Stimulated activated CD4-positive, alpha-beta T cell treated with anti-CD3 and anti-CD28 coated beads, TNF-alpha, amount 100 ng/mL, for 1 hour (primary cell): ENCODE data around the gene SOX8.
"Not testable (repeated sequence)": the region's sequence is repeated elsewhere in the genome, so short reads cannot be mapped to it uniquely, and the experiment has no call there.

ENCODE experiments used
- DNase-seq, 3 donors: peaks; one replicate each; pipeline ENCODE4 v3.0.0-alpha.2; 2020; ENCODE audit warnings: low read depth in 3 of 3, low spot score in 1 of 3

SOX8 gene

GRCh38 chr16:953818-954217 is 27.8 kb upstream of the SOX8 start:
- not testable (repeated sequence) for DNase-seq

GRCh38 chr16:955766-956165 is 25.8 kb upstream of the SOX8 start:
- not testable (repeated sequence) for DNase-seq

GRCh38 chr16:959232-960040 is 22.1 kb upstream of the SOX8 start:
- DNase-seq = no peak

GRCh38 chr16:962366-962765 is 19.2 kb upstream of the SOX8 start:
- no peak for DNase-seq

DNA sequence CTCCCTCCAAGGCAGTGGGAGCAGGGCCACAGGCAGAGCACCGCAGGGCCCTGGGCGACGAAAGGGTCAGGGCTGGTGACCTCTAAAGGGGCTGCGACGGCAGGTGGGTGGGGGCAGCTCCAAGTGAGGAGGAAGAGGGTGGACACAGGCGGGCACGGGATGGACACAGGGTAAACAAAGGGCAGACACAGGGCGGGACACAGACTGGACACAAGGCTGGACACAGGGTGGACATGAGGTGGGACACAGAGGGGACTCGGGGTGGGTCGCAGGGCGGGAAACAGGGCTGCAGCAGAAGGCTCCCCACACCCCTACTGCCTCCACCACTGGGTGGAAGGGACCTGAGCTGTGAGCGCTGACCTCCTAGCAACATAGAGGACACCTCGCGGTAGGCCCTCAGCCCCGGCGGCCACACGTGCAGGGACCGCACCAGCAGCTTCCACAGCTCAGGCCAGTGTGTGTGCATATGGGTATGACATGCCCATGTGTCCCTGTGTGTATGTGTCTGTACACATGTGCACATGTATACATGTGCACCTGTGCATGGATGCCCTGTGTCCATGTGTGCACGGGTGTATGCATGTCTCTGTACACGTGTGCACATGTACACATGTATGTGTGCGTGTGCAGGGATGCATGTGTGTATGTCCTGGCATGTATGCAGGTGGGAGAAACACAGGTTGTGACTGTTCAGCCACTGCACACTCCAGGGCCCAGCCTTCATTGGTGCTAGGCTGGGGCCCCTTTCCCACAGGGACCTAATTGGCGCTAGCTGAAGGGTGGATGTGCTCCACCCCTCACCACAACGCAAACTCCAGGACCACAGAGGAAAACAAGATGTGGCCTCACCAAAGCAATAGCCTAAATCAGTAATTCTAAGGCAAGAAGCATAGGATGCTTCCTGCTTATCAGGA is 18.4 kb upstream of the SOX8 start:
- DNase-seq = no peak

- DNase-seq = no peak
These were observed 17.7 kb upstream of the SOX8 start for GRCh38 chr16:963913-964312.

DNA sequence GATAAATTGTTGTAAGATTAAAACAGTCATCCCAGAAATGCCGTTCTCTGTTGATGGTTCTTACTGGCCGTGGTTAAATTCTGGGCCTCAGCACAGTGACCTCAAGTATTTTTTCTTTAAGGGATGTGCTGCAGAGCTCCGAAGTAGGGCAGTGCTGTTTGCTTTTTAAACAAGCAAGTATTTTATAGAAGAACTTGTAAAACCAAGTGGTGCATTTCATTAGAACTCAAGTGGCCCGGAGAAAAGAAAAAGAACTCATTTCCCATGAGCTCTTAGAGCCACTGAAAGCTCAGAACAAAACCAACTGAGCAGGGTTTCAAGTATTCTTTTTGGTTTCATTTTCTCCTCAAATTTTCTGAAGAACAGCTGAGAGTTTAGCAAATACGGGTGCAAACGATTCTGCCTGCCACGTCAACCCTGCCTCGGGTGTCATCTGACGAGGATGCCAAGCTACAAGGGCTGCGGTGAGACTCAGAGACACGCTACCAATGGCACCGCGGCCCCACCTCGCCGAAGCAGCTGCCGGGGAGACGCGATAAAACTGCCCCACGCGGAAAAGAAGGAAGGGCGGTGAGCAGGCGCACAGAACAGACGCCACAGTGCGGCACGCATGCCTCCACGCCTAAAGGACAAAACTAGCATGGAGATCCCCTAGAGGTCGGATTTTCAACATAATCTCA is 17.1 kb upstream of the SOX8 start:
- peak; percentile 38 to 58 (median 56) for DNase-seq

- no peak for DNase-seq
These were observed 16.6 kb upstream of the SOX8 start for GRCh38 chr16:965036-965395.

DNA sequence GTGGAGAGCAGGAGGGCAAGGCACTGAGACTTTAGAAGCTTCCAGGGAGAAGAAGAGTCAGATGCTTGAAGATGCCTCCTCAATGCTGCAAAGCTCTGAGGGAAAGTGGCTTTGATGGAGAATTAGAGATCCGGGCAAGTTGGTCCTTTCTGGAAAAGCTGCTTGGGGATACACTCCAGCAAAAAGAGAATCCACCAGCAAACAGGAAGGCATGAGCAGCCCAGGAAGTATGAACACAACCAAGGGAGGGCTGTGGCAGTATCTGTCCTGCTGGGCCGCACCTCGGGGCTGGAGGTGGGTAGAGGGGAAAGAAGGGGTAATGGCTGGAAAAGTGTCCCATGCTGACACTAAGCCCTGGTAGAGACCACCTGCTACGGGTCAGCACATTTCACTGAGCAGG is 16.1 kb upstream of the SOX8 start:
- DNase-seq = no peak

- DNase-seq = no peak
These were observed 15.5 kb upstream of the SOX8 start for GRCh38 chr16:966035-966434.

- DNase-seq = no peak
These were observed 15.1 kb upstream of the SOX8 start for GRCh38 chr16:966505-966904.

- no peak for DNase-seq
These were observed 14.5 kb upstream of the SOX8 start for GRCh38 chr16:967077-967541.

DNA sequence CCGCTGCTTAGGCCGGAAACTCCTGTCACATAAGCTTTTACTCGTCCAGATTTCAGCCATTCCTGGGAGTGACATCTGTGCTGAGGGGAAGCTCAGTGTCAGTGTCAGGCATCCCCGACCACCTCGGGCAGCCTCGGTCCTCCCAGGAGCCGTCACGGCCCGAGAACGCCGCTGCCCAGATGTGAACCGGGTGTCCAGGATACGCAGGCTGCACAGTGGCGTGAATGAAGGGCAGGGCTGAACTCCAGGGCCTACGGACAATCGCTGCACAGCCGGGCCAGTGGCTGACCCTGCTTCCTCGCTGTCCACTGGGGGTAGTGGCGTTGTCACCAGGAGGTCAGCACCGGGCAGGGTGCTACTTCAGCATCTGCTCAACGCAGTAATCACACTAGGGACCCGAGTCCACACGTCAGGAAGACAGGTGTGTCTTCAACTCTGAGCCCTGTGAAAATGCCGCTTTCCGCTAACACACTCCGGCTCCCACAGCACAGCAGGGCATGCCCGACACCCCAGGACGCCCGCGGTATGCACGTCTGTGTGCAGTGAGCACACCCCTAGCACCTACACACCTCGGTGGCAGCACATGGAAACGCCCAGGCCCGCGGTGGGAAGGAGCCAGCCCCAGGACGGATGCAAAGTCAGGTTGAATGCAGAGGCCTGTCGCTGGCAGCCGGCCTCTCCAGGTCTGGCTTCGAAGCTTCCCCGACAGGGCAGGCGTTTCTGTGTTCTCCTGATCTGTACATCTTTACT is 13.8 kb upstream of the SOX8 start:
- no peak for DNase-seq

GRCh38 chr16:968620-969019 is 12.9 kb upstream of the SOX8 start:
- no peak for DNase-seq

- DNase-seq = no peak
These were observed 11.8 kb upstream of the SOX8 start for GRCh38 chr16:969508-970385.

GRCh38 chr16:970386-970765 is 11.2 kb upstream of the SOX8 start:
- DNase-seq = no peak

DNA sequence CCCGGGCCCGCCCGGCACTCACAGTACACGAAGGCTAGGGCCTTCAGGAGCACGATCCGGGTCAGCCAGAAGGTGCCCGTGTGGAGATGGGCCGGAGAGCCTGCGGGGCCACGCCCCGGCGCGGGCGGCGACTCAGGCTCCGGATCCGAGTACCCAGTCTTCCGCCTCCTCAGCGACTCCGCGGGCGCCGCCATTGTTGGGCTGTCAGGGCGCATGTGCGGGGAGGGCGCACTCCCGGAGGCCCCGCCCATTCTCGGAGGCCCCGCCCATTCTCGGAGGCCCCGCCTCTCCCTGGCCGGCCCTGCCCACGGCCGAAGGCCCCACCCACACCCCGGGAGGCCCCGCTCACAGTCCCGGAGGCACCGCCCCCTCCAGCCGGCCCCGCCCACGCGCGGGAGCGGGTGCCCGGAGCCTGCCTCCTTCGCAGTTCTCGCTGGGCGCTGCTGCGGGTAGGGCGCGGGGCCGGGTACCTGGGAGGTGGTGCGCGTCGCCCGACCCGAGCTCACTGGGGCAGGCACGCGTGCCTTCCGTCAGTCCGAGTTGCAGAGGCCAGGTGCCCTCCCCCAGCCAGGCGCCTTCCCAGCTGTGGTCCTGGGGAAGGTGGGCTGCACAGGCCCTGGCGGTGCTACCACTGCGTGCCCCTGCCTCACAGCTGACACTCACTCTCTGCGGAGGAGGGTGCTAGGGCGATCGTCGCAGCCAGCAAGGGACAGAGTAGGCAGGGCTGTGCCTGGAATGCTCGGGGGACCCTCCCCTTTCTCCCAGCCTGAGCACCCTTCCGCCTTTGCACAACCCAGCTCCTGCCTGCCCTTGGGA is 10.6 kb upstream of the SOX8 start, which contains the start of gene LMF1:
LMF1 (minus strand) TSS at position 219 of the 816 bp plus-strand sequence; CDS start at position 215, 4 bp downstream.
- peak; percentile 90 to 99 (median 93) for DNase-seq

DNA sequence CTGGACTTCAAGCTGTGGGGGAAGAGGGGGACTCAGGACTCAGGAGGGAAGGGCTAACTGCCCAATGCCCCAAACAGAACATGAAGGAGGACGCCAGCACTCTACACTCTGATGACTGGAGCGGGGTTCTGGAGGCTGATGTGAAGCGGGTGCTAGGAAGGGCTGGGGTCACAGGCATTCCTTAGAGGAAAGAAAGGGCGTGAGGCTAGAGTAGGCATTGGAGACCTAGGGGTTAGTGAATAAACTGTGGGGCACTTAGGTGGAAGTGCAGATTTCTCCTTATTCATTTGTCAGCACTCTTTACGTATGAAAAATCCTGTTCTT is 10.0 kb upstream of the SOX8 start:
- DNase-seq = no peak

- DNase-seq = no peak
These were observed 9.6 kb upstream of the SOX8 start for GRCh38 chr16:971981-972315.
